ENCODE data around the gene ARMH1.
A peak's percentile ranks its signal among the peaks of the same experiment; 100 is the strongest.
"Not testable (repeated sequence)": the region's sequence is repeated elsewhere in the genome, so short reads cannot be mapped to it uniquely, and the experiment has no call there.

Gene ARMH1

DNA sequence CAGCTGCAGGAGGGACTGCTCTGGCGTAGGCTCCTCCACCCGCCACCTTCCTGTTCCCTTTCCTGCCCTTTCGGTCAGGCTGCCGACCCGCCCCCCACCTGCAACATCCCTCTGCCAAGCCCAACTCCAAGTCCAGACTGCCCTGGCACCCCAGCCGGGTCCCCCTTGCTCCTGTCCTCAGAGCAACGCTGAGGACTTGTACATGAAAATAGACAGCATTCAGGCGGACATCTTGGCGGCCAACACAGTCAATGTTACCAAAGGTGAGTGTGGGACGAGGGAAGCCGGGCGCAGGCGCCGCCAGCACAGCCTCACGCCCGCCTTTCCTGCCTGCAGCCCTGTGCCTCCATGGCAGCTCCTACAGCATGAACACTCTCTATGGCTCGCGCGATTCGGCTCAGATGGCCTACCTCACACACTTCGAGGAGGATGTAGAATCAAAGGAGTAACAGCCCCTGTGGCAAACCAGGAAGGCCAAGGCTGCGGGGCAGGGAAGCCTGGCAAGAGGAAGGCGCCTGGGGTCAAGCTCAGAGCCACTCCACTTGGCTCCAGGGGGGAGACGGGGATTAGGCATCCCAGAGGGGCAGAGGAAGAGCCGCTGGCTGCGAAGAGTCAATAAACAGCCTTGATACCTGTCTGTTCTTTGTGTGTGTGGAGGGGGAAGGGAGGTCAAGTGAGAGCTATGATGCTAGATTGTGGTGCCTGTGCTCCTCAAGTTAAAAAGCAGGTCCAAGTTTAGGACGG is 50.6 kb downstream of the ARMH1 start:
- DNase-seq = no peak

DNA sequence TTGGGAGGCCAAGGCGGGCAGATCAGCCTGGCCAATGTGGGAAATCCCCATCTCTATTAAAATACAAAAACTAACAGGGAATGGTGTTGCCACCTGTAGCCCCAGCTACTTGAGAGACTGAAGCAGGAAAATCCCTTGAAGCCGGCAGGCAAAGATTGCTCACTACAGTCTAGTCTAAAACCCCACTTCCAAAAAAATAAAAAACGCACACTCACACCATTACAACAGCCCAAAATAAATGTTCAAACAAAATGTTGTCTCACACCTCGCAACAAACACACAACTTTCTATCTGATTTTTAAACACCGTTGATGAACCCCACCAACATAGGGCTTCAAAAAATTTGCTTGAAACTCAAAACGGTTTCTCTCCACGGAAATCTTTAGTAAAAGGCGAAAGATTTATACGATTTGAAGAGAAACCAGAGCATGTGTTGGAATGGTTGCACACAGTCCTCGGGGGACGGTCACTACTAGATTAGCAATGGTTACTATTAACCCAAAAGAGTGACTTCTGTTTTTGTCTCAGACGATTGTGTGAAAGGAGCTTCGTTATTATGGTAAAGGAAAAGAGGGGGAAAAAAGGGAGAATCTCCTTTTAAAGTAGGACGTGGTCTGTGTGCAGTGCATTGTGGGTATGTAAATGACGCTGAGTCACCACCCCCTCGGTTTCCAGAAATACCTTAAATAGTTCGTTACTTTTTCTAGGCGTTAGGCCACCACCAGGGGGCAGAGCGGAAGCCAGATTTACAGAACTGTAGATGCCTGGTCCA is 56.4 kb downstream of the ARMH1 start, which contains the start of gene RNU5D-1:
RNU5D-1 (minus strand) TSS at position 430 of the 772 bp plus-strand sequence.
- peak; percentile 98 for DNase-seq

GRCh38 chr1:44733365-44733764 is 58.9 kb downstream of the ARMH1 start:
- DNase-seq = no peak

DNA sequence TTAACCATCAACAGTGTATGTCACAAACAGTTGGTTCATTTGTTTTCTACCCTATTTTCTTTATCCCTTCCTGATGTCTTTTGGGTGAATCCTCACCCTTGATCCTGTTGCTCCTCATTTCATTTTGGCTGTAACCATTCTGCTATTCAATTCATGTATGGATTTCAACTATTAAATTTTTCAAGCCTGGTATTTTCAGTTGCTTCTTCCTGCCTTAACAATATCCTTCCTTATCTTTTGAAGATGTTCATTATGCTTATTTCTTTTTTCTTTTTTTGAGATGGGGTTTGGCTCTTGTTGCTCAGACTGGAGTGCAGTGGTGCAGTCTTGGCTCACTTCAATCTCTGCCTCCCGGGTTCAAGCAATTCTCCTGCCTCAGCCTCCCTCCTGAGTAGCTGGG is 59.3 kb downstream of the ARMH1 start:
- DNase-seq = no peak

DNA sequence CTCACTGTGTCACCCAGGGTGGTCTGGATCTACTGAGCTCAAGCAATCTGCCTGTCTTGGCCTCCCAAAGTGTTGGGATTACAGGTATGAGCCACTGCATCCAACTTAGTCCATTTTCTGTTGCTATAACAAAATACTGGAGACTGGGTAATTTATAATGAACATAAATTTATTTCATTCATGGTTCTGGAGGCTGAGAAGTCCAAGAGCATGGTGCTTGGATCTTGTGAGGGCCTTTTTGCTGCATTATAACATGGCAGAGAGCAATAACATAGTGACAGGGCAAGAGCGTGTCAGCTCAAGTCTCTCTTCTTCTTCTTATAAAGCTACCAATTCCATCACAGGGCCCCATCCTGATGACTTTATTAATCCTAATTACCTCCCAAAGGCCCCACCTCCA is 61.5 kb downstream of the ARMH1 start:
- DNase-seq = no peak

DNA sequence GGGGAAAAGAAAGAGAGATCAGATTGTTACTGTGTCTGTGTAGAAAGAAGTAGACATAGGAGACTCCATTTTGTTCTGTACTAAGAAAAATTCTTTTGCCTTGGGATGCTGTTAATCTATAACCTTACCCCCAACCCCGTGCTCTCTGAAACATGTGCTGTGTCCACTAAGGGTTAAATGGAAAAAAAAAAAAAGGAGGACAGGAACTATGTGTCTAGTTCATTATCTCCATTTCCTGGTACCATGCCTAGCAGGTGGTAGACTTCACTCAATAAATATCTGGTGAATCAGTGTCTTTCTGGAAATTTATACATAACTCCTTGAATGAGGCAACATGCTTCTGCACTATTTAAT is 64.4 kb downstream of the ARMH1 start:
- DNase-seq = not testable (repeated sequence)

DNA sequence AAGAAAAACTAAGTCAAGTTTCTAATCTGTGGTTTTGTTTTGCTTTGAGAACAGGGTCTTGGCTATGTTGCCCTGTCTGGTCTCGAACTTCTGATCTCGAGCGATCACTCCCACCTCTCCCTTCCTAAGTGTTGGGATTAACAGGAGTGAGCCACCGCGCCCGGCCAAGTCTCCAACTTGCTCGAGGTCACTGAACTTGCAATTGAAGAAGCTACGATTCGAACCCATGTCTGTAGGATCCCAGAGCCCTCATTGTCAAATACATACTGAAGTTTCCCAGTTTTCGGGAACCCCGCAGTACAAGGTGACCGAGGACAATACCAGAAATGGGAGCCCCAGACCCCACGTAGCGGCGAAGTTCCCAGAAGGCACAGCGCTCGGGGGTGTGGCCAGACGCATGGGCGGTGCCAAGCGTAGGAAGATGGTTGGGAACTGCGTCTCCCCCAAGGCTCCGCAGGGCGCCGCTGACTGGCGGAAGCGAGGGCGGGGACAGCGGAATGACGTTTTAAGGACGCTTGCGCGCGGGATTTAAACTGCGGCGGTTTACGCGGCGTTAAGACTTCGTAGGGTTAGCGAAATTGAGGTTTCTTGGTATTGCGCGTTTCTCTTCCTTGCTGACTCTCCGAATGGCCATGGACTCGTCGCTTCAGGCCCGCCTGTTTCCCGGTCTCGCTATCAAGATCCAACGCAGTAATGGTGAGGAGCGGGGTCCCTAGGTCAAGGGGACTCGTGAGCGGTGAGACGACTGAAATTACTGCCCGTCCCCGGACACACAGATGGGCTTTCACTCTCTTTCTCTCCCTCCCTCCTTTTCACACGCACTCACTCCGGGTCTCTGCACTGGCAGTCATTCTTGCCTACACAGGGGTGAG is 65.0 kb downstream of the ARMH1 start, which contains the start of gene KIF2C:
KIF2C (plus strand) TSS at position 531 of the 872 bp plus-strand sequence; CDS start at position 627, 96 bp downstream.
- peak; percentile 99 for DNase-seq

GRCh38 chr1:44740179-44740617 is 65.7 kb downstream of the ARMH1 start:
- no peak for DNase-seq

DNA sequence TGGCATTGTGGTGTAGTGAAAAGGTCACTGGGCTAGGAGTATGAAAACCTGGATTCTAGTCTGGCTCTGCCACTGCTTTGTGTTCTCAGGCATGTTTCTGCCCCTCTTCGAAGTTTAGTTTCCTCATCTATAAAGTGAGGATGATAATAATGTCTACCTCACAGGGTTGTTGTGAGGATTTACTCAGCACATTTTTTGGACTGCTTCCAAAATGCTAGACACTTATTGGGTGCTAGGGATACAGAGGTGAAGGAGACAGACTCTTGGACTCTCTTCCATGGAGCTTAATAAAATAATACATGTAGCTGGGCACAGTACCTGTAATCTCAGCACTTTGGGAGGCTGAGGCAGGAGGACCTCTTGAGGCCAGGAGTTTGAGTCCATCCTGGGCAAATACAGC is 68.7 kb downstream of the ARMH1 start:
- DNase-seq = no peak

GRCh38 chr1:44747878-44748277 is 73.4 kb downstream of the ARMH1 start:
- no peak for DNase-seq

GRCh38 chr1:44757420-44757819 is 82.9 kb downstream of the ARMH1 start:
- DNase-seq = no peak

- no peak for DNase-seq
Observed at GRCh38 chr1:44759077-44759476, 84.6 kb downstream of the ARMH1 start.

DNA sequence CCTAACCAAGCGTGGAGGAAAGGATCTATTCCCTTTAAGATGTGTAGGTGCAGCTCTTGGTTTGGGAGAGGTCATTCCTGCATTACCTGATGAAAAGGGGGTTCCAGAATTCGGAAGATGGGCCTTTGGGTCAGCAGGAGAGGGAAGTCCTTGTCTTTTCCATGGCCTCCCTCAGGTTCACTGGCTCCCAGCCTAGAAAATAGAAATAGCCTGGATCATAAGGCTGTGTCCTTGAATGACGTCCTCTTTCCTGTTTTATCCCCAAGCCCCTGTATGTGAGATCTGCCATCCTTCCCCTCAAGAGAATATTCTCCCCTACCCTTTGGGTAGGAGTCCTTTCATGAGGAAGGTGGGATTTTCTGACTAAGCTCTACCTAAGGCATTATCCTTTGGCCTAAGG is 86.4 kb downstream of the ARMH1 start:
- no peak for DNase-seq

- DNase-seq = not testable (repeated sequence)
Observed at GRCh38 chr1:44766421-44766820, 91.9 kb downstream of the ARMH1 start.

Data from suppressor macrophage treated with lipopolysaccharide for 4 hours (primary cell).